SJCRH30 (cell line): Measurements from ENCODE around the gene PPIF. TPM values are rescaled to one million over a fixed set of nuclear protein-coding genes. Genes with fewer than 3 reads are reported as not detected.

ENCODE experiments used
- DNase-seq, 2 experiments: peaks; one replicate each; pipeline ENCODE4 v3.0.0-alpha.2; 2015 to 2020
- H3K27ac ChIP-seq: fragments of 250-450 bp; sonication (Bioruptor Pico); 2 replicates; pipeline ENCODE4 v1.5.1; 2020; ENCODE audit warnings: mild to moderate bottlenecking, moderate library complexity
- H3K27me3 ChIP-seq: fragments of 250-450 bp; sonication (Bioruptor Pico); 2 replicates; pipeline ENCODE4 v1.5.1; 2020; ENCODE audit warnings: mild to moderate bottlenecking, moderate library complexity
- H3K36me3 ChIP-seq: fragments of 250-450 bp; sonication (Bioruptor Pico); 2 replicates; pipeline ENCODE4 v1.5.1; 2020; ENCODE audit warnings: mild to moderate bottlenecking, moderate library complexity
- H3K4me1 ChIP-seq: fragments of 250-450 bp; sonication (Bioruptor Pico); 2 replicates; pipeline ENCODE4 v1.5.1; 2020; ENCODE audit warnings: mild to moderate bottlenecking, moderate library complexity
- H3K4me3 ChIP-seq: fragments of 250-450 bp; sonication (Bioruptor Pico); 2 replicates; pipeline ENCODE4 v1.5.1; 2020; ENCODE audit warnings: mild to moderate bottlenecking, moderate library complexity
- H3K9me3 ChIP-seq: fragments of 250-450 bp; sonication (Bioruptor Pico); replicated peaks from 2 replicates; pipeline ENCODE4 v1.5.1; 2020; ENCODE audit warnings: mild to moderate bottlenecking, moderate library complexity
- total RNA-seq: library from RNA; depleted of rRNA; stranded (reverse); fragments of >200 nt; shearing (Covaris generic); gene quantifications from 2 replicates; pipeline ENCODE4 v1.2.3, GENCODE V29; 2014

The PPIF gene
- total RNA-seq, 1 experiment from 2014 or later, result 103 TPM

GRCh38 chr10:79310200-79310865, 36.9 kb upstream of the PPIF start:
- no peak overlapping the region for H3K27ac ChIP-seq
- peaks cover 23% of the 10 kb centered on the region for H3K36me3 ChIP-seq
- no peak overlapping the region for H3K4me3 ChIP-seq
- peaks cover 28% of the 10 kb centered on the region for H3K4me1 ChIP-seq
- DNase-seq, result no peak
- no peaks in the 10 kb centered on the region for H3K9me3 ChIP-seq
- no peaks in the 10 kb centered on the region for H3K27me3 ChIP-seq

- no peak for DNase-seq
- Histone ChIP-seq H3K4me3 (no peak overlapping the region), H3K36me3 (peaks cover 21% of the 10 kb centered on the region), H3K4me1 (peaks cover 34% of the 10 kb centered on the region), H3K27me3 (no peaks in the 10 kb centered on the region), H3K9me3 (no peaks in the 10 kb centered on the region), H3K27ac (no peak overlapping the region)
Observed at GRCh38 chr10:79310911-79311573, 36.2 kb upstream of the PPIF start.

- Histone ChIP-seq H3K4me1 (peaks cover 42% of the 10 kb centered on the region), H3K27ac (no peak overlapping the region), H3K9me3 (no peaks in the 10 kb centered on the region), H3K4me3 (no peak overlapping the region), H3K36me3 (peaks cover 17% of the 10 kb centered on the region), H3K27me3 (no peaks in the 10 kb centered on the region)
- no peak for DNase-seq
Observed at GRCh38 chr10:79311581-79312407, 35.5 kb upstream of the PPIF start.

GRCh38 chr10:79312601-79313187, 34.6 kb upstream of the PPIF start:
- no peaks in the 10 kb centered on the region for H3K9me3 ChIP-seq
- peaks cover 16% of the 10 kb centered on the region for H3K36me3 ChIP-seq
- H3K27me3 ChIP-seq, result no peaks in the 10 kb centered on the region
- no peak for DNase-seq
- no peak overlapping the region for H3K4me3 ChIP-seq
- peak overlapping the region; percentile 69; the same call in 1 of the 2 replicates for H3K27ac ChIP-seq
- peaks cover 51% of the 10 kb centered on the region for H3K4me1 ChIP-seq

- peak overlapping the region; percentile 69 for H3K27ac ChIP-seq
- H3K4me1 ChIP-seq, result peaks cover 57% of the 10 kb centered on the region
- H3K4me3 ChIP-seq, result no peak overlapping the region
- no peak for DNase-seq
- no peaks in the 10 kb centered on the region for H3K27me3 ChIP-seq
- H3K9me3 ChIP-seq, result no peaks in the 10 kb centered on the region
- peaks cover 13% of the 10 kb centered on the region for H3K36me3 ChIP-seq
Observed at GRCh38 chr10:79313320-79313719, 33.9 kb upstream of the PPIF start.

DNA sequence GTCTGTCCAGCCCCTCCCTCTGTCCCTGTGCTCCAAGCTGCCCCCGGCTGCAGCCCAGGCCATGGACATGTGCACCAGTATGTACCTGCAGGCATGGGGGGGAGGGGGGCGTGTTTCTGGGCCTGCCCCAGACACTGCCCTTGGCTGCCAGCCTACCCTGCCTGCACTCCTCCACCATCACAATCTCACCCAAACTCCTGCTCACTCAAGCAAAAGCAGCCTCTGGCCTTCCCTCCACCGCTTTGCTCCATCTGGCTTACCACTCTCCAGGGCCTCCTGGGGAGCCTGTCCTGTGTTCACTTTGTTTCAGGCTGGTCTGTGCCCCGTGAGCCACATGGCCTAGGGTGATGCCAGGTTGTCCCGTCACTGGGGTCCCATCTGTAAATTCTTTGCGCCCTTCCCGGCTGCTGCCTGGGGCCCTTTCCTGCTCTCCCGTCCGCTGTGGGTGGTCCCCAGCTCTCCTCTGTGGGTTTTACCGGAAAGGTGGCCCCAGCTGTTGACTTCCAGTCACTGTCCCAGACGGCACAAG, 33.3 kb upstream of the PPIF start:
- Histone ChIP-seq H3K27me3 (no peaks in the 10 kb centered on the region), H3K4me1 (peaks cover 63% of the 10 kb centered on the region), H3K4me3 (peak overlapping the region; percentile 2; the same call in 1 of the 2 replicates), H3K27ac (peak overlapping the region; percentile 69), H3K9me3 (no peaks in the 10 kb centered on the region), H3K36me3 (peaks cover 11% of the 10 kb centered on the region)
- DNase-seq, result peak; percentile 95 to 96

DNA sequence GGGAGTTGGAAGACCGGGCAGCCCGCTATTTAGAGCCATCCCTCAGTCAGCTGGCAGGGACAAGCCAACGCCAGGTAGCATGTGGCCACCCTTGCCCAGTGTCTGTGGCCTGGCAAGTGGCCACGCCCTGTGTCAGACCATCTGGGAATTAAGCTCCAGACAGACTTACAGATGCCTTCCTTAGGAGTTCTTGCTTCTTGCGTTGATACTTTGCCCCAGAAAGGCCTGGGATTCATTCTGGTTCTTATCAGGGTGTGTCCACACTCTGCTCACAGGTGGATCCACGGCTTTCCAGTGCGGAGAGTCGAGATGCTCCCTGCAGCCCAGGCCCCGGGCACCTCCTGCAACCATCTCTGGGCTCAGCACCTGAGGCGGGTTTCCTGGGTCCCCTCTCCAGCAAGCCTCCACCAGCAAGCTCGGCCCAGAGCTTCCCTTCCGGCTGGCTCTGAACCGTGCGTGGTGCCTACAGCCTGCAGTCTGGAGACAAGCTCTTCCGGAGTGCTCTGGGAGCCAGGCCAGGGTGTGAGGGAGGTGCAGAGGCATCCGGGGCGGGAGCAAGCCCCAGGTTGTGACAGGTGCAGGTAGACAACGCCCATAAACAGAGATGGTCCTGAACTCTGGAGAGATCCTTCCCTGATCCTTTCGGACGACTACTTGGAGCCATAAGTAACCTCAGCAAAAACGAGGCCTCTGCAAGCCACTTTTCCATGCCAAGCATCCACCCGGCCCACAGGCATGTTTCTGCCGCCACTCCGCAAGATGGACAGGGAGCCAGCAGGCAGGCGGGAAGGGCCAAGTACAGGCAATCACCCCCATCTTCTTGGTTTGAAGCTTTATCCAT, 32.3 kb upstream of the PPIF start:
- Histone ChIP-seq H3K9me3 (no peaks in the 10 kb centered on the region), H3K4me1 (peaks cover 63% of the 10 kb centered on the region), H3K36me3 (peaks cover 9% of the 10 kb centered on the region), H3K27me3 (no peaks in the 10 kb centered on the region), H3K27ac (peak overlapping the region; percentile 69), H3K4me3 (no peak overlapping the region)
- DNase-seq, result peak in 1 of 2 experiments; percentile 23

- H3K9me3 ChIP-seq, result no peaks in the 10 kb centered on the region
- peaks cover 9% of the 10 kb centered on the region for H3K36me3 ChIP-seq
- peaks cover 63% of the 10 kb centered on the region for H3K4me1 ChIP-seq
- H3K27me3 ChIP-seq, result no peaks in the 10 kb centered on the region
- no peak overlapping the region for H3K4me3 ChIP-seq
- H3K27ac ChIP-seq, result no peak overlapping the region
- no peak for DNase-seq
Observed at GRCh38 chr10:79315602-79315920, 31.7 kb upstream of the PPIF start.

GRCh38 chr10:79316671-79317431, 30.4 kb upstream of the PPIF start:
- H3K4me1 ChIP-seq, result peaks cover 63% of the 10 kb centered on the region
- H3K9me3 ChIP-seq, result no peaks in the 10 kb centered on the region
- no peak overlapping the region for H3K4me3 ChIP-seq
- peaks cover 9% of the 10 kb centered on the region; the same call in 1 of the 2 replicates for H3K36me3 ChIP-seq
- DNase-seq, result peak in 1 of 2 experiments; percentile 38
- no peaks in the 10 kb centered on the region for H3K27me3 ChIP-seq
- peak overlapping the region; percentile 77 for H3K27ac ChIP-seq

DNA sequence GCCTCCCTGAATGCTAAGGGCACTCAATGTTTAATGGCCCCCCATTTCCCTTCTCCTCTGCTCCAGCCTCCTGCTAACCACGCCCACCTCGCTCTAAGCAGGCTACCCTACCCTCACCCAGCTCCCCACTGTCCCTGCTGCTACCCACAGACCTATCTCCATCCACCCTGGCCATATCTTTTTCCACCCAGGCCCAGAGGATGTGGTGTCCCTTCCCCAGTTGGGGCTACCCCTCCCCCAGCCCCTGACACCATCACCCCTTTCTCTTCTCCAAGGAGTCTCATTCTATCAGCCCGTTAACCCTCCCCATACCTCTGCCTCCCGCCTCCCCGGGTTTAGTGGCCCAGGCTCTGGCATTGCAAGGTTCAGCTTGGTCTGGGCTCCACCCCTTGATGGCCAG, 28.9 kb upstream of the PPIF start:
- H3K4me1 ChIP-seq, result peaks cover 68% of the 10 kb centered on the region
- no peaks in the 10 kb centered on the region for H3K9me3 ChIP-seq
- DNase-seq, result no peak
- no peaks in the 10 kb centered on the region for H3K27me3 ChIP-seq
- peaks cover 2% of the 10 kb centered on the region; the same call in 1 of the 2 replicates for H3K36me3 ChIP-seq
- H3K27ac ChIP-seq, result peak overlapping the region; percentile 77
- no peak overlapping the region for H3K4me3 ChIP-seq

DNA sequence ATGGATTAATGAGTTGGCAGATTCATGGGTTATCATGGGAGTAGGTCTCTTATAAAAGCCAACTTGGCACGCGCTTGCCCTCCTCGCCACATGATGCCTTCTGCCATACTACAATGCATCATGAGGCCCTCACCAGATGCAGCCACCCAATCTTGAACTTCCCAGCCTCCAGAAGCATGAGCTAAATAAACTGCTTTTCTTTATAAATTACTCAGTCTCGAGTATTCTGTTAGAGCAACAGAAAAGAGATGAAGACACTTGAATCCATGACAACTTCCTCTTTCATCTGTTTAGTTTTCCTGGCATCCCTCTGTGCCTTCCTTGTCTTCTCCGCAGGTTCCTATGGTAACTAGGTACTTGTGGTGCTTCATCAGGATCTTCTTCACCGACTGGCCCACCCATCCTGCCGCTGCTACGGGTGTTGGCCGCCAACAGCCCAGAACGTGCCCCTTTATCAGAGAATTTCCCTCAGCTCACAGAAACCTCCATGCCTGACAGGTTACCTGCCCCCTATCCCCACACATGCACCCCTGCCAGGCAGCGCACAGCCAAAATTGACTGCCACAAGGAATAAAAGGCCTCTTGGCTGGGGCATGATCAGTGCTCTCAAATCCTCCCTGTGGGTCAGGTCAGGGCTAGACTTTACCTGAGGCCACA, 28.0 kb upstream of the PPIF start:
- Histone ChIP-seq H3K27me3 (no peaks in the 10 kb centered on the region), H3K4me3 (no peak overlapping the region), H3K9me3 (no peaks in the 10 kb centered on the region), H3K27ac (no peak overlapping the region), H3K4me1 (peaks cover 68% of the 10 kb centered on the region), H3K36me3 (peaks cover 2% of the 10 kb centered on the region; the same call in 1 of the 2 replicates)
- DNase-seq, result no peak

DNA sequence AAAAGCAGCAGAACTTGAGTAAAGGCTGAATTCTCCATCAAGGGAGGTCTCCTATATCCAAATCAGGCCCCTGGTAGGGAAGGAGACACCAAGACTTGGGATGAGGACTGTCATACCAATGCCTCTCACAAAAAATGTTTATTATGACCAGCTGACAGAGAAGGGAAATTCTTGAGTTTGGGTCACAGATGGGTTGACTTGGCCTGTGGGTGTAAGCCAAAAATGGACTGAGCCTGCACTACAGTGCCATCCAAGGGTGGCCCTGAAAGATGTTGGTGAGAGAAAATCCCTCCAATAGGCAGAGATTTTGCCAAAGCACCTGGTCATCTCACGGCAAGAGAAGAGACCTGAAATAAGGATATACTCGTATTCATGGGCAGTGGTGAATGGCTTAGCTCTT, 27.0 kb upstream of the PPIF start:
- DNase-seq, result no peak
- Histone ChIP-seq H3K4me1 (peaks cover 62% of the 10 kb centered on the region), H3K36me3 (peaks cover 2% of the 10 kb centered on the region; the same call in 1 of the 2 replicates), H3K4me3 (no peak overlapping the region), H3K27me3 (no peaks in the 10 kb centered on the region), H3K27ac (no peak overlapping the region), H3K9me3 (no peaks in the 10 kb centered on the region)
